Activated CD4-positive, alpha-beta T cell treated with anti-CD3 and anti-CD28 coated beads for 36 hours (primary cell): ENCODE data around the gene AQP12A. TPM values are rescaled to one million over a fixed set of nuclear protein-coding genes. Genes with fewer than 3 reads are reported as not detected.

Experiments
- ATAC-seq: fragments of 200-7000 bp; cut with Tn5 transposase; one replicate; pipeline ENCODE4 v1.10.0; 2021; ENCODE audit warnings: mild to moderate bottlenecking, moderate library complexity
- CTCF ChIA-PET: fragments of 350-600 bp; sonication (Branson Sonifier 250); formaldehyde crosslinking; loops from one replicate; lab custom pipeline; 2021; ENCODE audit warnings: antibody characterized with exemption; lab: Charles Lee
- POLR2A ChIA-PET: fragments of 350-600 bp; sonication (Branson Sonifier 250); formaldehyde crosslinking; loops from one replicate; lab custom pipeline; 2021; ENCODE audit warnings: antibody characterized with exemption, inconsistent platforms; lab: Charles Lee
- DNase-seq: peaks from one replicate; pipeline ENCODE4 v3.0.0-alpha.2; 2020
- H3K27ac Mint-ChIP-seq: one replicate; pipeline ENCODE4 v1.8.0; 2021; ENCODE audit warnings: mixed read lengths
- H3K27me3 Mint-ChIP-seq: one replicate; pipeline ENCODE4 v1.8.0; 2021; ENCODE audit warnings: mixed read lengths
- H3K36me3 Mint-ChIP-seq: one replicate; pipeline ENCODE4 v1.8.0; 2021; ENCODE audit warnings: low read depth, mixed read lengths
- H3K4me1 Mint-ChIP-seq: one replicate; pipeline ENCODE4 v1.8.0; 2021; ENCODE audit warnings: mixed read lengths
- H3K4me3 Mint-ChIP-seq: one replicate; pipeline ENCODE4 v1.8.0; 2021; ENCODE audit warnings: mild to moderate bottlenecking, moderate library complexity, mixed read lengths
- H3K9me3 Mint-ChIP-seq: one replicate; pipeline ENCODE4 v1.8.0; 2021; ENCODE audit warnings: low read depth, mixed read lengths
- intact Hi-C, 2 experiments: fragments of 100-400 bp; cut with DNase I in 1 of 2; cut with micrococcal nuclease in 1 of 2; formaldehyde crosslinking; loops; one replicate each; pipeline versions ENCODE4 v1.14.2 to v1.15.1; 2022 to 2024; cut with DNase I, micrococcal nuclease
- total RNA-seq, 2 experiments: library from RNA; stranded (reverse); gene quantifications; one replicate each; pipeline ENCODE4 v1.2.3, GENCODE V29; 2021

Gene AQP12A
- total RNA-seq, 2 experiments from 2014 or later = not detected

DNA sequence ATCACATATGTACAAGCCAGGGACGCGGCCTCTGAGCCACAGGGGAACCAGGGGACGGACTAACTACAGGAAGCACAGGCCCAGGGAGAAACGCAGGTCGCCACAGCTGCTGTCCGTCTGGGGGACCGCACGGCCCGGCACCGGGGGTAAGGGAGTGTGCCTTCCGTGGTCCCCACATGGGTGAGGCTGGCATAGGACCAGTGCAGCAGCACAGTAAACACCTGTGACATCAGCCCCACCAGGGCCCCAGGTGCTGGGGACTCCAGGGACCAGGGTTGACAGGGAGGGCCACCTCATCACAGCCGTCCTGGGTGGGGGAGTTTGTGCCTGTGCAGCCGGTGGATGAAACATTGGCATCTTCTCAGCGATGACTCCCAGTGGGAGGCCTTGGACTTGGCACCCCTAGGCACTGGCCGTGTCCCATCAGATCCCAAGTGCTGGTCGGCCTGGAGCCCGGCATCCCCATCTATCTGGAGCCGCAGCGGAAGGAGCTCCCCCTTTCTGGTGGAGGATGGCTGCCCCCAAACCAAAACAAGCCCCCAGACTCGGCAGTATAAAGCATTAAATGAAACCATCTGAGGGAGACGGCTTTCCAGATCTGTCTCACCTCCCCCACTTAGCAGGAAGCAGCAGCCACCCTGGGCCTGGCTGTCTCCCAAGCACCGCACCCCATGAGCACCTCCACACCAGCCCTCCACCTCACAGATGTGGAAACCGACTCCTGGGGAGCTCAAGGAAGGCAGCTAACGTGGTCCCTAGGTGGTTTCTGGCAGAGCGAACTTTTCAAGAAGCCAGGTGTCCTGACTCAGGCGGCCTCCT is 22.5 kb downstream of the AQP12A start:
- ATAC-seq = no peak
- H3K27me3 Mint-ChIP-seq = no peaks in the 10 kb centered on the region
- intact Hi-C loops = no loop called here
- no peaks in the 10 kb centered on the region for H3K36me3 Mint-ChIP-seq
- H3K4me3 Mint-ChIP-seq = no peak overlapping the region
- DNase-seq = no peak
- no peak overlapping the region for H3K27ac Mint-ChIP-seq
- H3K4me1 Mint-ChIP-seq = no peaks in the 10 kb centered on the region
- ChIA-PET POLR2A (no interaction called here), CTCF (no interaction called here)
- no peaks in the 10 kb centered on the region for H3K9me3 Mint-ChIP-seq

DNA sequence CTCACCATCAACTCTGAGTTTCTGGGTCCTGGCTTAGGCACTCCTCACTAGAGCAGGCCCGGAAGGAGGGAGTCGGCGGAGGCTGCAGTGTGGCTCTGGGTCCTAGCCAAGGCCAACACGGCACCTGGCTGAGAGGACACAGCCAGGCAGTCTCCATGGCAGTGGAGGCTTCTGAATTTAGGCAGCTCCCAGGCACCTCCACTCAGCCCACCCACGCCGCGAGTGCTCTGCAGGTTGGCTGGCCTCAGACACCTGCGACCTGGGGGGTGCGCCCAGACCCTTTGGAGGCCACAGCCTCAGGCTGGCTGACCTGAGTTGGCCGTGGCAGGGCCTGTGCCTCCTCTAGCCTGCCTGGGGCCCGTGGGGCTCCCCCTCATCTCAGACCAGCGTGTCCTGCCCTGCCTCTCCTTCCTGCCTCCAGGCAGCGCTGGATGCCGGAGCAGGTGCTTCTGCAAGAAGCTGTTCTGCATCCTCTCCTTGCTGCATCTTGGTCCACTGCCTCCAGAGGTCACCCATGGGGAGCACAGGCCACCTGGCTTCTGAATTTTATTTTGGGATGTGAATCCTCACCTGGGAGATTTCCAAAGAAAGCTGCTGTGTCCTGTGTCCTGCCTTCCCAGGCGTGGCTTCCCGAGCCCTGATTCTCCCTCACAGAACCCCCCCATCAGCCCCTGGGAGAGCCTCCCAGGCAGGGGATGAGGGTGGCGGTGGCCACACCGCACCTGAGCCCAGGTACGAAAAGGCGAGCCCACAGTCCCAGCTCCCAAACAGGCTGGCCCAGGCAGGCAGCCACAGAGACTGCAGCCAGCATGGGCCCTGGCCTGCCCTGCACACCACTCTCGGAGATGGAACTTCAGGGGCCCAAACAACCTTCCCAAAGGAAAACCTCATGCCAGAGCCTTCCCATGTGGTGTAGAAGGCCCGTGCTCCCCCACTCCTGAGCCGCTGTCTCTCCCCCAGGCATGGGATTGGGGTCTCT is 23.4 kb downstream of the AQP12A start:
- ChIA-PET POLR2A (no interaction called here), CTCF (no interaction called here)
- Mint-ChIP-seq H3K27ac (no peak overlapping the region), H3K4me3 (no peak overlapping the region), H3K36me3 (no peaks in the 10 kb centered on the region), H3K9me3 (no peaks in the 10 kb centered on the region), H3K27me3 (no peaks in the 10 kb centered on the region), H3K4me1 (no peaks in the 10 kb centered on the region)
- no peak for ATAC-seq
- intact Hi-C loops = no loop called here
- DNase-seq = no peak

DNA sequence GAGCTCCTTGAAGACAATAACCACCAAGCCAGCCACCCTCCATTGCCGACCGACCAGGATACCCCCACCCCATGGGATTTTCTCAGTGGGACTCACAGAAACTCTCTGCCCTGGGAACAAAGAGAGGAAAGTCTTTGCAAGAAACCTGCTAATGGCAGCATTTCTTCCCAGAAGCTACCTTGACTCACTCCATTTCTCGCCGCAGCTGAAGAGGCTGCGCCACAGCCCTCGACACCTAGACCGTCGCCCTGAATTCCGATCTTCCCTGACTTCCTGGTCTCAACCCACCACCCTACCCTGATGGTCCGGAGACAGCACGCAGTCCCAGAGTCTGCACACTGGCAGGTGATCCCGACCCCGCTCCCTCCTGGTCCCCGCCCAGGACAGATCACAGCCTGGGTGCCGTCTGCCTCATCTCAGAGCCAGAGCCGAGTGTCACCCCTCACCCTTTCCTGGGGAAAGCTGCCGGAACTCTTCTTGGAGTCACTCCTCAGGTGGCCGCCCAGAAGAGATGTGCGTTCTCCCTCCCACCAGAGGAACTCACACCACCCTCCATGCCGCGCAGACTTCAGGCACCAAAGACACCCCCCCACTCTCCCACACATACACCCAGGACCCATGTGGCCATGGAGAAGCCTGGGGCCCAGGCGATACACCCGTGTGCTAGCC is 24.6 kb downstream of the AQP12A start:
- ATAC-seq (no peak), DNase-seq (no peak)
- Mint-ChIP-seq H3K9me3 (no peaks in the 10 kb centered on the region), H3K4me3 (no peak overlapping the region), H3K27me3 (no peaks in the 10 kb centered on the region), H3K4me1 (no peaks in the 10 kb centered on the region), H3K27ac (no peak overlapping the region), H3K36me3 (no peaks in the 10 kb centered on the region)
- POLR2A ChIA-PET = no interaction called here
- intact Hi-C loops = no loop called here
- CTCF ChIA-PET = no interaction called here

DNA sequence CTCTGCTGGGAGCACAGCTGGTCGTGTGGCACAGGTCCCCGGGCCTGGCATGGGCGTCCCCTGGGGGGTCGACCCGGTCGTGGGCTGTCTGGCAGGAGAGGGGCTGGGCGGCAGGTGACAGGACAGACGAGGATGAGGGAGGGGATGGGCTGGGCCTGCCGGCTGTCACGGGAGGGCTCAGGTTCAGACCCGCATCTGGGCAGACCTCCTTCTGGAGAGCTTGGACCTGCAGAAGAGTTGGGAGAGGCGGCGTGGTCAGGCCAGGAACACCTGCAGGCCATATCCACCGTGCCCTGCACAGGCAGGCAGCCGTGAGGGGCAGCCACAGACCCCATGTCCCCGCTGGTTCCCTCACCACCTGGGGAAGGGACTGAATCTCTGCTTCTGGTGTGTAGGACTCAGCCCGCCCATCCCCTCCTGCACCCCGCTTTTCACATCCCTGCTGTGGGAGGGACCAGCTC is 25.5 kb downstream of the AQP12A start:
- H3K4me3 Mint-ChIP-seq = no peak overlapping the region
- no peak overlapping the region for H3K27ac Mint-ChIP-seq
- no peaks in the 10 kb centered on the region for H3K27me3 Mint-ChIP-seq
- no peaks in the 10 kb centered on the region for H3K4me1 Mint-ChIP-seq
- ChIA-PET CTCF (no interaction called here), POLR2A (no interaction called here)
- DNase-seq (no peak), ATAC-seq (no peak)
- intact Hi-C loops = no loop called here
- no peaks in the 10 kb centered on the region for H3K9me3 Mint-ChIP-seq
- H3K36me3 Mint-ChIP-seq = no peaks in the 10 kb centered on the region

DNA sequence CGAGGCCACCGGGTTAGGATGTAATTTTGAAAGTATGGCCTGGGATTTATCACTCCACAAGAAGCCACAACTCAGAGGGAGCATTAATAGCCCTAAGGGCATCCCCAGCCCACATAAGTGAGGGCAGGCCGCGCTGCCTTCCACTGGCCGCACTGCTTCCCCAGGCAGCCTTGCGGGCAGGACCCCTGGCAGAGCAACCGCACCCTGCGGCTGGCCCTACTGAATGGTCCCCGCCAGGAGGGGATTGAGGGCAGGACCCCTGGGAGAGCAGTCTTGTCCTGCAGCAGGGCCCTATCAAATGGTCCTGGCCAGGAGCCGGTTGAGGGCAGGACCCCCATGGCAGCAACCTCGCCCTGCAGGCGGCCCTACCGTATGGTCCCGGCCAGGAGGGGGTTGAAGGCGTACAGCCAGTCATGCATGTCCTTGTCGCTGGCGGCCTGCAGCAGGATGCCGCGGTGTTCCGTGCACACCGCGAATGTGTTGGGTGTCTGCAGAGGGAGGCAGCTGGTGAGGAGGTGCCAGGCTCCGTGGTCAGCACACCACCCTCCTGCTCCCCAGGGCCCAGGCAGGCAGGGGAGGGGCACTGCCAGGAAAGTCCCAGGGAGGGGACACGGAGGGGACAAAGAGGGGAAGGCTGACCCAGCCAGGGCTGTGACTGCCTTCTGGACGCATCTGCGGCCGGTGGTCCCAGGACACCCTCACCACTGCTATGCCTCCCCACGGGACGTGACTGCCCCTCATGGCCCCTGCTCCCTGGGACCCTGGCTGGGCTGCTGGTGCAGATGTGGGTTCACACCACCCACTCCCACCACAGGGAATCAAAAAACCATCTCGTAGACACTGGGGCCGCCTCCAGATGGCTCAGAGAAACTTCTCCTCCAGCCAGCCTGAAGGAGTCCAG is 26.3 kb downstream of the AQP12A start:
- POLR2A ChIA-PET = no interaction called here
- ATAC-seq (no peak), DNase-seq (no peak)
- no peaks in the 10 kb centered on the region for H3K27me3 Mint-ChIP-seq
- intact Hi-C loops = no loop called here
- H3K9me3 Mint-ChIP-seq = no peaks in the 10 kb centered on the region
- H3K4me3 Mint-ChIP-seq = no peak overlapping the region
- no peak overlapping the region for H3K27ac Mint-ChIP-seq
- no peaks in the 10 kb centered on the region for H3K4me1 Mint-ChIP-seq
- CTCF ChIA-PET = no interaction called here
- no peaks in the 10 kb centered on the region for H3K36me3 Mint-ChIP-seq

DNA sequence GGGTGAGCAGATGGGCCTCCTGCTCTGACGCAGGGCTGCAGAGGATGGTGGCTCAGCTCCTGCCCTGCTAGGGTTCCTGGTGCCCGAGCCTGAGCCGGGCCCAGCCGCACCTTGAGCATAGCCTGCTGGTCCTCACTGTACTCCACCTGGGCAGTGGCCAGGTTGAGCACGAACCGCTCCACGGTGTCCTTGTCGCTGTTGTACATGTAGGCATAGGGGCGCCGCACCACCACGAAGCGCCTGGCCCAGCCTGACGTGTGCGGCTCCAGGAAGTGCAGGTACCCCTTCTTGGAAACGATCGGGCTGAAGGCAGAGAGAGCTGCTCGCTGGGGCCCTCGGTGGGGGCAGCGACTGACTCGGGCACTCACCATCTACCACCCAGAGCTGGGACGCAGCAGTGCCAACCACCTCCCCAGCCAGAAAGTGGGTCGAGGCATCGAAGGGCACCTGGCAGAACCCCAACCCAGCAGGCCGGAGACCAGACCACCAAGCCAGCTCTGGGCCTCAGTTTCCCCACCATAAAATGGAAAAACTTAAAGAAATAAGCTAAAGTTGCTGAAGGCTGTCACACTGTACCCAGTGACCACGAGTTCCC is 27.3 kb downstream of the AQP12A start:
- no peaks in the 10 kb centered on the region for H3K4me1 Mint-ChIP-seq
- H3K9me3 Mint-ChIP-seq = no peaks in the 10 kb centered on the region
- H3K4me3 Mint-ChIP-seq = no peak overlapping the region
- intact Hi-C loops = no loop called here
- ATAC-seq (no peak), DNase-seq (no peak)
- no peaks in the 10 kb centered on the region for H3K27me3 Mint-ChIP-seq
- POLR2A ChIA-PET = no interaction called here
- CTCF ChIA-PET = no interaction called here
- H3K36me3 Mint-ChIP-seq = no peaks in the 10 kb centered on the region
- H3K27ac Mint-ChIP-seq = no peak overlapping the region

DNA sequence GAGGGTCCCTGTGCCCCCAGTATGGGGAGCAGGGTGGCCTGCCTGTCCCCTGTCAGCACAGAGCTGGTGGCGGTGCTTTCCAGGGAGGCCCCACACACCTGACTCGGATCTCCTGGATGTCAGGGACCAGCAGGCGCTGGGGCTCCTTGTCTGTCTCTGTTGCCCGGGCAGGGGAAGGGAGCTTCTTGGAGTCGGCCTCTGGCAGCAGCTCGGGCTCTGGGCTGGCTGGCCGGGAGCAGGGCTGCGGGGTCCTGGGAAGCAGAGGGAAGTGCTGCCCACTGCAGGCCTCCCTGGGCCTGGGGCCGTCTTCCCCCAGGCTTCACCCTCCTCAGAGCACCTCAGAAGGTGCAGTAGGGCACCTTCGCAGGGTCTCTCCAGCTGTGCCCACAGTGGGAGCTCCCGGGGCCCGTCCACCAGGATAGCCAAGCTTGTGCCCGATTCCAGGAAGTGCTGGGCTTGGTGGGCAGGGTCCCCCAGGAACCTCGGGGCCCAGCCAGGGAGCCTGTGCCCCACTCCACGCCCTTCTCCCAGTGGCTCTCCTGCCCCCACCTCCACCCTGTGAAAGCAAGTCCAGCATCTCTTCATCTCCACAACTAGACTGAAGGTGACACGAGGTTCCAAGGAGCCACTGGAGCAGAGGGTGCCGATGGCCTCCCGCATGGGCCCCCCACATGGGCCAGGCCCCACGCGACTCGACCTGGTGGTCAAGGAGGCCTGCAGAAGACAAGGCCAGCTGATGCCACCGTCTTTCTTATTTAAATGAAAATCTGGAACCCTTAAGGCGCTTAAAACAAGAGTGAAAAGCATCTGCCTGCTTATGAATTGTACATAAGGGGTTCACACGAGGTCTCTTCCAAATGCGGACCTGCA is 28.2 kb downstream of the AQP12A start:
- POLR2A ChIA-PET = no interaction called here
- H3K4me1 Mint-ChIP-seq = no peaks in the 10 kb centered on the region
- no peak overlapping the region for H3K27ac Mint-ChIP-seq
- no peaks in the 10 kb centered on the region for H3K27me3 Mint-ChIP-seq
- CTCF ChIA-PET = no interaction called here
- intact Hi-C loops = no loop called here
- ATAC-seq (no peak), DNase-seq (no peak)
- no peak overlapping the region for H3K4me3 Mint-ChIP-seq
- no peaks in the 10 kb centered on the region for H3K9me3 Mint-ChIP-seq
- H3K36me3 Mint-ChIP-seq = no peaks in the 10 kb centered on the region

DNA sequence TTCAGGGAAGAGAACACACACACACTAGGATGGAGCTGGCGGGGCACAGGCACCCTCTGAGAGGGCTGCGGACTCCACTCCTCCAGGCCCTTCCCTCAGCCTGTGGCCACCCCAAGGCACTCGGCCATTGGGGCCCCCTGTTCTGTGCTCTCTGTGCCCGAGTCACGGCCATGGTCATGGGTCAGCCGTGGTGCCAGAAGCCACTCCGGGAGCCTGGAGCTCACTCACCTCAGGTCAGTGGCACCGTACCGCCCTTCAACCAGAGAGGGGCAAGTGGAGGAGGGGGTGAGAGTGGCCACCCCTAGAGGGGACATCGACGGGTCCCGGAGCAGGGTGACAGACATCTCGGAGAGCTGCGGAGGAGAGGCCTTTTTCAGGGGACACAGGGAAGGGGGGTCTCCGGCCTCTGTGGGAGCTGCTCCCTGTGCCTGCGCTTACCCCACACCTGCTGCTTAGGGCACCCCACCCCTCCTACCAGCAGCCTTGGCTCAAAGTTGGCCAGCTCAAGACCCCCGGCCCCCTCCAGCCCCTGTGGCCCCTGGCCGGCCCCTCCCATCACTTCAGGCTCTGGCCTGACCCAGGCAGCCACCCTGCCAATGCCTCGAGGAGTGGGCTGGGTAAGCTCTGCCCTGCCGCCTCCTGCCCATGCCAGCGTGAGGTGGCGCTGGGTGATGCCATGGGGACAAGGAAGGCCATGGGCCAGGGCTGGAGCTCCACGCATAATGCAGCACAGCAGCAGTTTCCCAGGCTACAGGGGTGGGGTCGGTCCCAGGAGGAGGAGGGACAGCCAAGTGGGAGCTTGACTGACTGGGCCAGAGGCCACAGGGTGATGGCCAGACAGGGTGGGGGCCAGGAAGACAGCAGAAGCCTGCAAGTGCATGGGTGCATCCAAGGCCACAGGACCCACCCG is 29.3 kb downstream of the AQP12A start:
- no peak overlapping the region for H3K27ac Mint-ChIP-seq
- ChIA-PET CTCF (no interaction called here), POLR2A (no interaction called here)
- DNase-seq (no peak), ATAC-seq (no peak)
- H3K36me3 Mint-ChIP-seq = no peaks in the 10 kb centered on the region
- H3K27me3 Mint-ChIP-seq = no peaks in the 10 kb centered on the region
- H3K4me1 Mint-ChIP-seq = no peaks in the 10 kb centered on the region
- H3K9me3 Mint-ChIP-seq = no peaks in the 10 kb centered on the region
- no peak overlapping the region for H3K4me3 Mint-ChIP-seq
- intact Hi-C loops = no loop called here

DNA sequence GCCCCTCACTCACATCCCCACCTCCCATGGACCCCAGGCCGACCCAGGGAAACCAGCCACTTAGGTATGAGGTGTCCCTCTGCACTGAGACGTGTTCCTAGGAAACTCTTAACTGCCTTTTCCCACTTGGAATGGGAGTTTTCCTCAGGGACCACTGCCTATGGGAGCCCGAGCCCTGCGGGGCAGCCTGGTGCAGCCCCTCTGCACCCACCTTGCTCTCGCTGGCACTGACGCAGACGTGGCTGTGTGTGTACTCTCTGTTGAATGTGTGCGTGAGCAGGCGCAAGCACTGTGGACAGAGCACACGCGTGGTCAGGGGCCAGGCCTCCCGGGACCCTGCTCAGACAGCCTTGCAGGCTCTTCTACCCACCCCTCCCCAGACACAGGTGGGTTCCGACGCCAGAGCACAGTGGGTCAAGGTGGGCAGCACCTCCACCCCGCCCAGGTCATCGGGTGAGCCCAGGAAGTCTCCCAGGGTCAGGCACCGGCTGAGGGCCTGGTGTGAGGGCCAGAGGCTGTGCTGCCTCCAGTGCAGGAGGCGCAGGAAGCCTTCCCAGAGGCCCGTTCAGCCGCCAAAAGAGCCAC is 30.0 kb downstream of the AQP12A start:
- ChIA-PET CTCF (no interaction called here), POLR2A (no interaction called here)
- intact Hi-C loops = no loop called here
- no peaks in the 10 kb centered on the region for H3K36me3 Mint-ChIP-seq
- ATAC-seq (no peak), DNase-seq (no peak)
- no peaks in the 10 kb centered on the region for H3K9me3 Mint-ChIP-seq
- H3K27me3 Mint-ChIP-seq = no peaks in the 10 kb centered on the region
- no peak overlapping the region for H3K4me3 Mint-ChIP-seq
- no peaks in the 10 kb centered on the region for H3K4me1 Mint-ChIP-seq
- H3K27ac Mint-ChIP-seq = no peak overlapping the region
